ENCODE results near the gene GLIS1.

Gene GLIS1

GRCh38 chr1:53717025-53717804, 21.7 kb downstream of the GLIS1 start:
- DNase-seq (ENCODE audit: low spot score): no peak

DNA sequence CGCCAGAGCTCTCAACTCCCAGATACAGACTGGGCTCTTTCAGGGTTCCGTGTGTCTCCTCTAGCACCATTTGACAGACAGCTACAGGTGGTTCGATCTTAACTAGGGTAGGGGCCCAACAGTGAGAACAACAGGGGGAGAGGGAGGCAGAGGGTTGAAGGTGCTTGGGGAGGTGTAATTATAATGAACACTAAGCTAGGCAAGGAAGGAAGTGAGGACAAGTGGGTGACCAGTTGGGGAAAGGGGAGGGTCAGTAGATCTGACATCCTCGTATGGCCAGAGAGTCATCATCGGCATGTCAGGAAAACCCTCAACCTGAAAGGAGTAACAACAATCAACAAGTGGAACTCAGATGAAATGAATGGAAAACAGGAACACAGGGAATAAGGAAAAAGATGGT, 22.8 kb downstream of the GLIS1 start:
- DNase-seq (ENCODE audit: low spot score): no peak

GRCh38 chr1:53715478-53715877, 23.5 kb downstream of the GLIS1 start:
- DNase-seq (ENCODE audit: low spot score): peak; percentile 79

- no peak for DNase-seq (ENCODE audit: low spot score)
Observed at GRCh38 chr1:53712276-53712675, 26.7 kb downstream of the GLIS1 start.

GRCh38 chr1:53710584-53710983, 28.4 kb downstream of the GLIS1 start:
- DNase-seq (ENCODE audit: low spot score): no peak

DNA sequence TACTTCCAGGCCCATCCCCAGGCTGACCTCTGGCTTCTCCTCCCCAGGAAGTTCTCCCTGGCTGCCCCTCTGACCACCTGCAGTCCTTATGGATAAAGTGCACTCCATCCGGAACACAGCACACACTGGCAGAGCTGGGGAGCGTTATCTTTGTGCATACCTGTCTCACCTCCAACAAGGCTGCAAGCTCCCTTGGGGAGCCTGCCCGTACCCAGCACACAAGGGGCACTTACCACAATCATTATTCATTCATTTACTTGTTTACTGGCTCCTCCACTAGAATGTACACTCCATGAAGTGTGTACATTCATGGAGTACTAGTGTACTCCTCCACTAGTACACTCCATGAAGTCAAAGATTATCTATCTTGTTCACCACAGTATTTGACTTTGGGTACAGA, 30.3 kb downstream of the GLIS1 start:
- DNase-seq (ENCODE audit: low spot score): no peak

GRCh38 chr1:53706356-53706755, 32.6 kb downstream of the GLIS1 start:
- no peak for DNase-seq (ENCODE audit: low spot score)

- no peak for DNase-seq (ENCODE audit: low spot score)
Observed at GRCh38 chr1:53705446-53706096, 33.4 kb downstream of the GLIS1 start.

DNA sequence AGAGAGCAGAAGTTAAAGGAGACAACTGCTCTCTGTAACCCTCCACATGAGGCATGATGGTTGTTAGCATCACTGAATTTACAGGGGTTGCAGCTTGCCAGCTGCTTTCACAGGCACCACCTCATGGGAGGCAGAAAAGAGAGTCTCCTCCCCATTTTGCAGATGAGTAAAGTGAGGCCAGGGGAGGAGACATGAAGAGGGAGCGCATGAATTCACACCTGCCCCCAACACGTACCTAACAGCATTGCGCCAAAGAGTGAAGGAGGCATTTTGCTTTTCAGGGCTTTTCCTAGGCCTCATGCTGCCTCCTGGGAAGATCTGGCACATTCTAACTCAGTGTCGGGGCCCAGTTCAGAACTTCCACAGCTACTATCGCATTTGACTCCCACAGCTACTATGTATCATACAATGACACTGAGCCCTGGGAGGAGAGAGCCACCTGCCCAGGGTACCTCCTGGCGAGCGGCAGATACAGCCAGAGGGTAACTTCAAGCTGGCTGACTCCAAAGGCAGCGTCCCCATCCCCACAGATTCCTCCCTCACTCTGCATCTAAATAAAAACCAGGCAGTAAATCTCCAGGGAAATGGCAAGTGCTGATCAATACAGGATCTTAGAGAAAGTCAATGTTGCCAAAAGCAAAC, 34.0 kb downstream of the GLIS1 start:
- DNase-seq (ENCODE audit: low spot score): no peak

GRCh38 chr1:53704304-53704703, 34.7 kb downstream of the GLIS1 start:
- DNase-seq (ENCODE audit: low spot score): no peak

DNA sequence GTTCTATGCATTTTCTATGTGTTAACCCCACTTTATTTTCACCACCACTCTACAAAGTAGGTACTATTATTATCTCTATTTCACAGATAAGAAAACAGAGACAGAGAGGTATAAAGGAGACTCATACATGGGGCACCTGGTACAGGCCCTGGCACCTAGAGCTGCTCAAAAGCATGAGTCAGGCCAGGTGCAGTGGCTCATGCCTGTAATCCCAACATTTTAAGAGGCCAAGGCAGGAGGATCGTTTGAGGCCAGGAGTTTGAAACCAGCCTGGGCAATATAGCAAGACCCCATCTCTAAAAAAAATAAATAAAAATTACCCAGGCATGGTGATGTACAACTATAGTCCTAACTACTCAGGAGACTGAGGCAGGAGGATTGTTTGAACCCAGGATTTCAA, 35.8 kb downstream of the GLIS1 start:
- no peak for DNase-seq (ENCODE audit: low spot score)

GRCh38 chr1:53702341-53702740, 36.6 kb downstream of the GLIS1 start:
- DNase-seq (ENCODE audit: low spot score): no peak

- DNase-seq (ENCODE audit: low spot score): no peak
Observed at GRCh38 chr1:53700776-53701175, 38.2 kb downstream of the GLIS1 start.

DNA sequence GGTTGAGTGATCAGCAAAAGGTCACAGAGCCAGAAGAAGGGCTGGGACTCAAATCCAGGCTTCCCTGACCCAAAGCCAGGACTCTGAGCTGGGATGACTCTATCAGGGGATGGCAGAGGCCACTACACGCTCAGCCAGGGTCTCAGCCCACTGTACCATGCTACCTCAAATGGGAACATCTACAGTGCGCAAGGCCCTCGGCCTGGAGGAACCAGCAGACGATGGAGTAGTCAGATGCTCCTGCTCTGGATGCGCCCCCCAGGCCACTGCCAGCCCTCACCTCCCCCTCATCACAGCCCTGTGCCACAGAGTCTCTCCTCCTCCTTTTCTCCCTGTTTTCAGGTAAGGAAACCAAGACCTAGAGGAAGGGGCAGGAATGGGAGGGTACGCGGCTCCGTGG, 39.0 kb downstream of the GLIS1 start:
- DNase-seq (ENCODE audit: low spot score): no peak

- no peak for DNase-seq (ENCODE audit: low spot score)
Observed at GRCh38 chr1:53698384-53698980, 40.5 kb downstream of the GLIS1 start.

DNA sequence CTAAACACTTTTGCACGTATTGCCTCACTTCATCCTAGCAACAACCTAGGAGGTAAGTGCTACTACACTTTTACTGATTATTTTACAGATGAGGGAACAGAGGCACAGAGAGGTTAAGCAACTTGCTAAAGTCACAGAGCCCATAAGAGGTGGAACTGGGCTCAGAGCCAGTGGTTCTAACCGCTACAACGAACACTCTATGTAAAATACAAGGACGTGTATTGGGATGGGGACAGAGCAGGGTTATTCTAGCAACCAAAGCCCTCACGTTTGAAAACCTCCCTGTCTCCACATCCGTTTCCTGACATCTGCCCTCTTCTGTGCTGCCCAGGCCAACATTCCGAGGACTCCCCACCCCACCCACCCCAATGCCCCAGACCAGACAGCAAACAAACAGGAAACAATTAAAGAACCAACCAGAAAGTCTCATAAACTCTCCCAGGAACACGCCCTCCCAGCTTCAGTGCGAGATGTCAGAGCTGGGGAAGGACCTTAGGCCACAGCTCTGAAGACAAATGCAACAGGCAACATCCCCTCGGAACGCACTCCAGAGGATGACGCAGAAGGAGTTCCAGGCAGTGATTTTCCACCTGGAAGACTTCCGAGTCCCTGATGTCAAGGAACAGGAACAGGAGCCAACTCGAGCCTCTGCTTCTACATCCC, 41.1 kb downstream of the GLIS1 start:
- DNase-seq (ENCODE audit: low spot score): no peak

- DNase-seq (ENCODE audit: low spot score): no peak
Observed at GRCh38 chr1:53696990-53697389, 42.0 kb downstream of the GLIS1 start.

- DNase-seq (ENCODE audit: low spot score): no peak
Observed at GRCh38 chr1:53696571-53696970, 42.4 kb downstream of the GLIS1 start.

DNA sequence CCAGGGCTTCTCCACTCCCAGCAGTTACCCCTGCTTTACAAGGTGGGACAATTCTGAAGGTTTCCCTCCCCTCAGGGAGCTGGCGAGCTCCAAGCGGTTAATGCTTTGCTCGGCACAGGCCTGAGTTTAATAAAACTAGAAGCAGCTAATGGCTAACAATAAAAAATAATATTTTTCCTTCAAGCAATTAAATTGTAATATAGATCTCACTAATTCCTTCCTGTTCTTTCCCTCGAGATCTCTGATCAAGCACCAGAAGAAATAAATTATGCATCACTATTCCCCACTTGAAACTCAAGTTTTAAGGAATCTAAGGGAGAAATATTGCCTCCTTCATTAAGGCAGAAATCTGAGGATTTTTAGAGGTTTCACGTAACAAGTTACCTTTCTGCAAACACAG, 42.9 kb downstream of the GLIS1 start:
- no peak for DNase-seq (ENCODE audit: low spot score)

DNA sequence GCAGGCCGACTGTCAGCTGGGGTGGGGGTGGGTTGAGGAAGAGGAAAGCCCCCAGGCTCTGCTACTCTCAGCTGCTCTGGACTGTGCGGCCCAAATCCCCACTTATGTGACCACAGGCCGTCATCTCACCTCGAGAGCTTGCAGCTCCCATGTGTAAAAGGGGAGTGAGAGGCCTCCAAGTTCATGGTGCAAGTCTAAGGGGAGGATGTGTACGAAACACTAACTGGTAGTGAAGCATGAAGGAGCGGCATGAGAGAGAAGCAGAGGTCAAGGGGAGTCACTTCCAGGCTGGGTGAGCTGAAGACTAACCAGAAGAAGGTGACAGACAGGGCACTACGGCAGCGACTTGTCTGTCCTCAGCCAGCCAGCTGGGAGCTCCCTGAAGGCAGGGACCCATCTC, 43.8 kb downstream of the GLIS1 start:
- DNase-seq (ENCODE audit: low spot score): no peak

GRCh38 chr1:53694718-53695091, 44.3 kb downstream of the GLIS1 start:
- no peak for DNase-seq (ENCODE audit: low spot score)
